NOMO-1 (cell line): ENCODE results near the gene PTCD2.

Experiments
- DNase-seq, 2 experiments: peaks; one replicate each; lab custom pipeline; 2025; ENCODE audit not compliant: unreplicated experiment in 2 of 2; lab: John Stamatoyannopoulos, UW

Gene PTCD2

GRCh38 chr5:72338689-72339209, 18.6 kb downstream of the PTCD2 start:
- no peak for DNase-seq

DNA sequence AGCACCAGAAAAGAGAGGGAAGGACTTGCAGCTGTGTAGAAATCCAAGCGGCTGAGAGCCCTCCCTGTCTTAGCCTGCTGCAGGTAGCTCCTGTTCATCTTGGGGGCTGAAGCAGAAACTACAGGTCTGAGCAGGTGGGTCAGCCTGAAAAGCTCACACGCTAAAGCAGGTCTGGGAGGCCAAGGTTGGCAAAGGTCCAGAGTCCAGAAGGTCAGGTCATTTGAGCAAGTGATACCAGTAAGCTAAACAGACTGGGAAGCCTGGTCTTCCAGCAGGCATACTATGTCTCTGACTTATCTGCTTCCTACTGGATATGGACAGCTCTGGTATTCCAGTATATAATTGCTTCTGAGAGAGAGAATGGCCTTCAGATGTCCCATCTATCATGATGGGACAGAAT, 26.2 kb downstream of the PTCD2 start:
- no peak for DNase-seq

- DNase-seq: no peak
These were observed 27.7 kb downstream of the PTCD2 start for GRCh38 chr5:72347801-72348308.

DNA sequence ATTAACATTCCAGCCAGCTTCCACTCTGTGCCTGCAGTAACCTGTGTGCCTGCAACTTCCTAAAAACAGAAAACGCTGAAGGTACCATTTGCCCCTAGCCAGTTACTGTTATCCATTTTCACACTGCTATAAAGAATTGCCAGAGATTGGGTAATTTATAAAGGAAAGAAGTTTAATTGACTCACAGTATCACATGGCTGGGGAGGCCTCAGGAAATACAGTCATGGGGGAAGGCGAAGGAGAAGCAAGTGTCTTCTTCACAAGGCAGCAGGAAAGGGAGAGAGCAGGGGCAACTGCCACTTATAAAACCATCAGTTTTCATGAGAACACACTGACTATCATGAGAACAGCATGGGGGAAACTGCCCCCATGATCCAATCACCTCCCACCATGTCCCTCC, 31.2 kb downstream of the PTCD2 start:
- DNase-seq: no peak

GRCh38 chr5:72352616-72353015, 32.4 kb downstream of the PTCD2 start:
- DNase-seq: peak in 1 of 2 experiments; percentile 51

DNA sequence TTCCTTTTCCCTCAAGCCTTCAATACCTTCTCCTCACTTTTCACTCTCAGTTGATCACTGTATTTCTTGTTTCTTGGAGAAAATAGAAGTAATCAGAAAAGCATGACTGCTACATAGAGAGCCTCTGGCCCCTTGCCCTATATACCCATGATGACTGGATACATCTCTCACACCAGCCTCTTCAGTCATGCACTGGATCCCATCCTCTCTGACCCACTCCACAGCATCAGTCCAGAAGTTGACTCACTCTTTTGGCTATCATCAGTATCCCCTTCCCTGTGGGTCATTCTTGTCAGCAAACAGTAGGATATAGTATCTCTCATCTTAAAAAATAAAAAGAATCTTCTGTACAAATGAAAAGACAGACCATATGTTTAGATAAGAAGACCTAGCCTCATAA, 32.9 kb downstream of the PTCD2 start:
- DNase-seq: no peak

- no peak for DNase-seq
These were observed 35.6 kb downstream of the PTCD2 start for GRCh38 chr5:72355706-72356299.

- DNase-seq: no peak
These were observed 36.2 kb downstream of the PTCD2 start for GRCh38 chr5:72356361-72356760.

DNA sequence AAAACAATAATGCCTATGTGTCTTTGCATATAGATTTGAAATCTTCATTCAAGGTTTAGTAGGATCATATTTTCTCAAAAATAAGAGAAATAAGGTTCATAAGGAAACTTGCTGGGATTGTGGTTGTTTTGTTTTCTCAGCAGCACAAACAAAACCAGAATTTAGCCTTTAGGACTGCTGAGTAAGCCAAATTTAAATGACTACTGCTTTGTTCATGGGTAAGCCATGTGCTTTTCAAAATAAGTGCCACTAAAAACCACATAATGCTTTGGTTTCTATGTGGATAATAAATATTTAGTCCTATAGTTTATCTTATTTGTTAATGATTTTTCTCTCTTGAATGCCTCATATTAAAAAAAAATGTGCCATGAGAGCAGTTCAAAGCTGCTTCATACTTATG, 38.8 kb downstream of the PTCD2 start:
- no peak for DNase-seq

GRCh38 chr5:72359886-72360285, 39.7 kb downstream of the PTCD2 start:
- DNase-seq: no peak

DNA sequence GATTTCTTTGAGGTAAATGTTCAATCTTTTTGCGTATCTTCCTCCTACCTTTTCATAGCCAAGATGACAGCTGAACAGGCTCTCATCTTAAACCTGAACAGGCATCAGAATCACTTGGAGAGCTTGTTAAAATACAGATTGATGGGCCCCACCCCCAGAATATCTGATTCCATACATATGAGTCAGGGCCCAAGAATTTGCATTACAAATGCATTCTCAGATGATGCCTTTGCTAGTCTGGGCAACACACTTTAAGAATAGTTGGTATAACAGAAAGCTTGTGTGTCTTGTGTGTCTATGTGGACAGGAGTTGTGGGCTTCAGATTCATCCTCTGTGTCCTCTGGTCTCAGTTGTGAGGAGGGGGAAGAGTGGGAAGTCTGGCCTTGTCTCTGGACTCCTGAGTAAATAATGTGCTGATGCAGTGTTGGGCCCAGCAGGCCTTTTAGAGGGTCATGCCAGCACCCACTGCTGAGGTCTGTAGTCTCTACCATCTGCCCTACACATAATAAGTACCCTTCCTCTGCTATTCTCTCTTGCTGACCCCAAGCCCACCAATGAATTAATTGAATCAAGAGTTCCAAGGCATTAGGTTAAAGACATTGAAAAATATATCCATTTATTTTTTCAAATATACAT, 43.1 kb downstream of the PTCD2 start:
- no peak for DNase-seq

GRCh38 chr5:72364171-72364570, 44.0 kb downstream of the PTCD2 start:
- DNase-seq: no peak

GRCh38 chr5:72364951-72365350, 44.8 kb downstream of the PTCD2 start:
- no peak for DNase-seq

DNA sequence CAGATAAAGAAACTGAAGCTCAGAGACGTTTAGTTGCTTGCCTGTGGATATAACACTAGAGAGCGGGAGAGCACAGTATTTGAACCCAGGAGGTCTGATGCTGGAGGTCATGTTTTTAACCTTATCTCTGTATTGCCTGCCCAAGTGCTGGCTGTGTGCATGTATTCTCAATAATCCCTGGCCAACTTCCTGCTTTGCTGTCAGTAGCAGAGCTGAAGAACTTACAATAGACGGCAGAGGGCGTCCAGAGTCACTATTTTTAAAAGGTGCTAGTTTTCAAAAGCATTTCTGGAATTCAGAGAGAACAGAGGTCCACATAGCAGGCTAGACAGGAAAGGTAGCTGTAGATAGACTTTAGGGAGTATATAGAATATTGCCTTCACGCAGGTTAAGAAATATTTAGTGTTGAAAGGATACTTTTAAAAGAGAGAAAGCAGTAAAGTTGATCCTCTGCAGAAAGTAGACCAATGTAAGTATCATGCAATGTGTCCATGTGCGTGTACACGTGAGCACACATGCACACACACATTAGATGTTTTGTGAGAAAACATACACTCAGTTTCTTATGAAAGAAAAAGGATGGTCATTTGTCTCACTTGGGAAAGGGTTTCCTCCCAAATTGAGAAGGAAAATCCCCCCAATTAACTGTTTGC, 46.3 kb downstream of the PTCD2 start:
- peak; percentile 77 to 96 for DNase-seq

DNA sequence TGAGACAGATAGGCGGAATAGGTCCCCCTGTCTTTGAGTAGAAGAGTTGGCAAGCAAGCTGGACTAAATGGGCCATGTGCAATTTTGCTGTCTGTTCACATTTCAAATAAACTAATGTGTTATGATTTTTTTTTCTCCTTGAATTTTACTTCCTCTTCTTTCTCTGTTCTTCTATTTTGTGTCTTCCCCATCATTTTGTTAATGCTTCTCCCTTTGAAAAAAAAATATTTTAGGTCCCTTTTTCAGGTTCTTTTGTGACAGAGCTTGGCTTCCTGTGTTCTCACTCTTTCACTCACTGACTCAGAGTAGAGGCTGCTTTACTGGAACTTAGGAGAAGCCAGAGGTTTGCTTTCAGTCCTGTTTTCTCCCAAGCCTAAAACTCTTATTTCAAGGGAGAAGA, 48.1 kb downstream of the PTCD2 start:
- peak in 1 of 2 experiments; percentile 40 for DNase-seq

DNA sequence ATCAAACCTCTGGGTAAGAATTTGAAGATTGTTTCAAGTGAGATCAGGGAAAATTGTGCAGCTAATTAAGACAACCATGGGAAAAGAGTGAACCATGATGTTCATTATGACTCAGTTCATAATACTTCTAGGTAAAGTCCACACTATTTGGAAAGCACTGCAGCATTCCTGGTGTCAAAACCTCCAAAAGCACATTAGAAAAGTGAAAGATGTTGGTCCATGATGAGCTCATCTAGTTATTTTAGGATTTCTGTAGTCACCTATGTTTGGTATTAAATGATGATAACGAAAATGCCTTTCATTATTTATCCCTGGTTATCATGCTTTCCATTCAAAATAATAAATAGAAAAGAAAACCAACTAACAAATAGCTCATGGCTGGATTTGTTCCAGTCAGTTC, 49.1 kb downstream of the PTCD2 start:
- no peak for DNase-seq

DNA sequence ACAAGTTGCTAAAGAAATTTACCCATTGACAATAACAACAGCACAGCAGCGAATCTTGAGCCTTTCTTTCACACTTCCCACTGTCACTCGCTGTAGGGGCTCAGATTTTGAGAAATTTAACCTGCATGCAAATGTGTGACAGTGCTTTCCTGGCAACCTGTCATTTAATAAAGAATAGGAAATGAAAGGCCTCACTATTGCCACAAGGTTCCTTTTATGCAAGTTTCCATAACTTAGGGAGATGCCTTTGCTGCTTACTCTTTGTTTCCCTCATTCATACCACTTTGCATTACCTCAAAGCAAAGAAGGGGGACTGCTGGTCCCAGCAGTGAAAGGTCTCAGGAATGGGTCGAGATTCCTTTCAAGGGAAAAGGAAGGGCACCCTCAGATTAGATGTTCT, 49.5 kb downstream of the PTCD2 start:
- DNase-seq: peak in 1 of 2 experiments; percentile 29

GRCh38 chr5:72372331-72372730, 52.2 kb downstream of the PTCD2 start:
- peak in 1 of 2 experiments; percentile 38 for DNase-seq

DNA sequence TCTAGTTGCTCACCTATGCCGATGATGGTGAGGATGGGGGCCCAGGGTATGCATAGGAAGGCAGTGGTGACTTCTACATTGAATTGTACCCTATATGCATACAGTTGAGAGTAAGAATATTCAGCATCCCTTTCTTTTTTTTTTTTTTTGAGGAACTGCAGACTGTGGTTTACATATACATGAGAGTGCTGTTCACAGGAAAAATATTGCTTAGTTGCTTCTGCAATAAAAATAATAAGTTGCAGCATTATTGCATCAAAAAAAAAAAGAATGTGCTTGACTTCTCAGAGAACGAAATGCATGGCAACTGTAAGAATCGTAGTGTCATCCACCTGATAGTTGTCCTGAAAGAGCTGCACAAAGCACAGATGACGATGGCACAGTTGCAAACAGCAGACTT, 52.8 kb downstream of the PTCD2 start:
- peak in 1 of 2 experiments; percentile 63 for DNase-seq

GRCh38 chr5:72374844-72375243, 54.7 kb downstream of the PTCD2 start:
- no peak for DNase-seq

- no peak for DNase-seq
These were observed 56.2 kb downstream of the PTCD2 start for GRCh38 chr5:72376381-72376780.
